ENCODE data around the gene GRP. TPM values are rescaled to one million over a fixed set of nuclear protein-coding genes. Genes with fewer than 3 reads are reported as not detected.

The GRP gene
- total and polyA plus RNA-seq, 2 donors, result 0.48 TPM; not detected in 1

DNA sequence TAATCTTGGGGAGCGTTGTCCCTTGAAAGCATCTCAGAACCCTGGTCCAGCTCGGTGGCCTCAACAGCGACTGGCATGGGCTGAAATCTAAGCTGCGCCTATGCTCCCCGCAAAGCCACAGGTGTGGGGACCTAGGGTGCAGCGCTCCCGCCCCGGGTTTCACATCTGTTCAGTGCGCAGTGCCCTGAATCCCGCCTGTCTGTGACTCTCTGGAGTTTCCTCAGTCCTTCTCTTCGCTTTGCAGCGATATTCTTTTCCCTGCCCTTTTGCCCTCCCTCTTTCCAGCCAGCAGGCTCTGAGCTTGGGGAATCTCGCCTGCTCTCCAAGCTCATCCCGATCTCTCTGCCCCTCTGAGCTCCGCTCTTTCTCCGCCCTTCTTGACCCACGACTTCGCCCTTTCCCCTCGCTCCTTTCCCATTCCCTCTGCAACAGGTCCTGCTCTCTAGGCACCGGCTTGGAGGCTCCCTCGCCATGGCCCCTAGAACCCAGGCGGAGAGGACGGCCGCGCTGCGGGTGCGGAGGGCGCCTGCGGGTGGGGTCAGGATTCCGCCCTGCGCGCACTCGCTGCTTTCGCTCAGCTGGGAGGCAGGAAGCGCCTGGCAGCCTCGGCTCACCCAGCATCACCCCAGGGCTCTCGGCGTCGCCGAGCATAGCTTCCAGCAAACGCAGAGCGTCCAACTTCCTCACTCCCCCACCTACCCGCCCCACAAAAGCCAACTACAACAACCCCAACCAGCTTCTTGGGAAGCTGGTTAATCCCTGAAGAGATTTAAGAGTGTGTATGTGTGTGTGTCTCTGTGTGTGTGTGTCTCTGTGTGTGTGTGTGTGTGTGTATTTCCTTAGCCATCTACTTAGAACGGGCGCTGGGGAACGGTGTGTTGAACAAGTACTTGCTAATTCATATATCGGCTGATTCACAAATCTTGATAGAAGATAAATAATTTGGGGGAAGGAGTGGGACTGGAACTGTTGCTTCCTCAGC is 1.1 kb downstream of the GRP start:
- Histone ChIP-seq H3K27ac (ENCODE audit: low read depth in 1 of 2, low read length in 1 of 2) (no peak overlapping the region), H3K4me1 (ENCODE audit: control insufficient read depth in 2 of 2, insufficient read depth in 2 of 2, low read length in 2 of 2) (no peaks in the 10 kb centered on the region), H3K36me3 (ENCODE audit: control insufficient read depth in 2 of 2, insufficient read depth in 2 of 2, low read length in 1 of 2) (no peaks in the 10 kb centered on the region), H3K4me3 (ENCODE audit: low read length in 2 of 2) (no peak overlapping the region), H3K27me3 (ENCODE audit: control insufficient read depth in 2 of 2, insufficient read depth in 1 of 2, low read length in 1 of 2) (peaks cover 42 to 66% of the 10 kb centered on the region in 2 donors), H3K9me3 (ENCODE audit: control insufficient read depth in 2 of 2, insufficient read depth in 1 of 2, low read length in 1 of 2) (no peaks in the 10 kb centered on the region)
- no peak for DNase-seq (ENCODE audit: low read depth in 6 of 9, low spot score in 9 of 9)
- WGBS, result 5% methylated on average over 47 of the region's 47 CpGs

DNA sequence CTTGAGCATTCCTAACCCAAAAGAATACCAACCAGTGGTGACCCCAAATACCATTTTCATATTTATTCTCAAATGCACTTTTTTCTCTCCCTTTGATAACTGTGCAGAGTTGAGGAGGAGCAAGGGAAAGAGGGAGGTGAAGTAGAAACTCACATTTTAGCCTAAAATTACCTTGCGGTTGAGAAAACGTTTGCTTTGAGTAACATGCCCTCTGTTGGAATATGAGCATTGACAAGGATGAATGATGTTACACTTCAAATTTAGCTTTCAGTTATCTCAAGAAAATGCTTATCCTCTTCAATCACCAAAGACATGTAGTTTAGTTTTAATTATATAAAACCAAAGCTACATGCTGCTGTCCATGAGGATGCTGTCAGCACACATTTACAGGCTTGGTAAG is 2.4 kb downstream of the GRP start:
- Histone ChIP-seq H3K36me3 (ENCODE audit: control insufficient read depth in 2 of 2, insufficient read depth in 2 of 2, low read length in 1 of 2) (no peaks in the 10 kb centered on the region), H3K4me3 (ENCODE audit: low read length in 2 of 2) (no peak overlapping the region), H3K27me3 (ENCODE audit: control insufficient read depth in 2 of 2, insufficient read depth in 1 of 2, low read length in 1 of 2) (peaks cover 40 to 66% of the 10 kb centered on the region in 2 donors), H3K9me3 (ENCODE audit: control insufficient read depth in 2 of 2, insufficient read depth in 1 of 2, low read length in 1 of 2) (no peaks in the 10 kb centered on the region), H3K4me1 (ENCODE audit: control insufficient read depth in 2 of 2, insufficient read depth in 2 of 2, low read length in 2 of 2) (no peaks in the 10 kb centered on the region), H3K27ac (ENCODE audit: low read depth in 1 of 2, low read length in 1 of 2) (no peak overlapping the region)
- 77% methylated on average over 2 of the region's 2 CpGs for WGBS
- no peak for DNase-seq (ENCODE audit: low read depth in 6 of 9, low spot score in 9 of 9)

DNA sequence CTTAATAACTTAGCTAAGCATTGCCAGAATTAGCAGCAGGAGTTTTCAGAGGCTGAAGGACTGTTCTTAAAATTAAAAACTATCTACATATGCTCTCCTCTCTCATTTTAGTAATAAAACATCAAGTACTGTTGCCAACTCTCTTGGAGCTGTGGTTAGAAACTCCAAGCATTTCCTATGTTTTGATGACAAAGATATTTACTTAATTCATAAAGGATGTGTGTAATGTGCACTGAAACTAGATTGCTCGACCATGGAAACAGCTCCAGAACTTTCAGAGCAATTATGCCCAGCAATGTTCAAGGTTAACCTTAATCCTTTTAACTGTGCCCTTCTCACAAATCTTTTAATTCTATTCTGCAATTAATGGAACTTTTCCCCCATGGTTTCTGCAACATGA is 8.4 kb downstream of the GRP start:
- peaks cover 0 to 11% of the 10 kb centered on the region in 2 donors for H3K27me3 ChIP-seq (ENCODE audit: control insufficient read depth in 2 of 2, insufficient read depth in 1 of 2, low read length in 1 of 2)
- H3K4me1 ChIP-seq (ENCODE audit: control insufficient read depth in 2 of 2, insufficient read depth in 2 of 2, low read length in 2 of 2), result no peaks in the 10 kb centered on the region
- DNase-seq (ENCODE audit: low read depth in 6 of 9, low spot score in 9 of 9), result no peak
- H3K9me3 ChIP-seq (ENCODE audit: control insufficient read depth in 2 of 2, insufficient read depth in 1 of 2, low read length in 1 of 2), result no peaks in the 10 kb centered on the region
- H3K27ac ChIP-seq (ENCODE audit: low read depth in 1 of 2, low read length in 1 of 2), result no peak overlapping the region
- 77% methylated on average over 1 of the region's 1 CpG for WGBS
- no peaks in the 10 kb centered on the region for H3K36me3 ChIP-seq (ENCODE audit: control insufficient read depth in 2 of 2, insufficient read depth in 2 of 2, low read length in 1 of 2)
- H3K4me3 ChIP-seq (ENCODE audit: low read length in 2 of 2), result no peak overlapping the region

DNA sequence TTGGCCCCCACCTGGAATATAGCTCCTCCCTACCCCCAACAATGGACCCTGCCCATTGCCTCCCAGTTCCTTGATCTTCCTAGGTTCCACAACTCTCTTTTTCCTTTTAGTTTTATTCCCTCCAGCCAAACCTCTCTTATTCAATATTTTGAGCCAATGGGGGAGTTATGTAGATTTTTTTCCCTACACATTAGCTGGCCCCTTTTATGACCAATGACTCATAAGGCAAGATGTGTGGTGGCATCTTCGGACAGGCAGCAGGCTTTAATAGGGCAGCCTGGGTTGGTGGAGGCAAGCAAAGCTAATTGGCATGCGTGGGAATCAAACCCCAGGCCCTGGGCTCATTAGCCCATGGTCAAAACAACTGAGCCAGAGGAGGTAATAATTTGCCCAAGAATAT is 9.2 kb downstream of the GRP start:
- Histone ChIP-seq H3K36me3 (ENCODE audit: control insufficient read depth in 2 of 2, insufficient read depth in 2 of 2, low read length in 1 of 2) (no peaks in the 10 kb centered on the region), H3K4me1 (ENCODE audit: control insufficient read depth in 2 of 2, insufficient read depth in 2 of 2, low read length in 2 of 2) (no peaks in the 10 kb centered on the region), H3K9me3 (ENCODE audit: control insufficient read depth in 2 of 2, insufficient read depth in 1 of 2, low read length in 1 of 2) (no peaks in the 10 kb centered on the region), H3K27me3 (ENCODE audit: control insufficient read depth in 2 of 2, insufficient read depth in 1 of 2, low read length in 1 of 2) (peaks cover 0 to 8% of the 10 kb centered on the region in 2 donors), H3K4me3 (ENCODE audit: low read length in 2 of 2) (no peak overlapping the region), H3K27ac (ENCODE audit: low read depth in 1 of 2, low read length in 1 of 2) (no peak overlapping the region)
- WGBS, result 93% methylated on average over 2 of the region's 2 CpGs
- no peak for DNase-seq (ENCODE audit: low read depth in 6 of 9, low spot score in 9 of 9)

DNA sequence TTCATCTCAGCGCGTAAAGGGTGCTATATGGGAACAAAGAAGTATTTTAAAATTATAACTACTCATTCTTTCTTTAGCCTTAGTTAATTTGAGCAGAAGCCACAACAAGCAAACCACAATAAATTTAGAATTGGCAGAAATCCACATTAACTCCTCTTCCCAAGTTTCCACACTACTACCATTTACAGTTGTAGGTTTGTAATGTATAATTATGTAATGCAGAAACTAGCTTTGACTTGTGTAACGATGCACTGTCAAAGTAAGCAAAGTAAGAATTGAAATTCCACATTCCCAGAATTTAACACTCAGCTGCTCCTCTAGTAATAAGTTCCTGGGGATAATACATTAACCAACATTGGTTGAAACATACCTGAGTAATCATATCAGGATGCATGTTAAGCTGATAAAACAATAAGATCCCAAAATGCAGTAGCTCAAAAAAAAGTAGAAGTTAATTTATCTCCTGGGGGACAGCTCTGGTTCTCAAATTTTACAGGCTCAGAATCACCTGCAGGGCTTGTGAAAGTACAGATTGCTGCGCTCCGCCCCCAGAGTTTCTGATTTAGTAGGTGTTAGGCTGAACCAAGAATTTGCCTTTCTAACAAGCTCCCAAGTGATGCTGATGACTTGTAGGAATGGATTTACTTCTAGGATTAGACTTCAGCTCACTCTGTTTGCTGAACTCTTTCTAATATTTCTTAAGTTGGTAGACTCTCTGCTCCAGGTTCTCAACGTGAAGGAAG is 9.9 kb downstream of the GRP start:
- H3K4me1 ChIP-seq (ENCODE audit: control insufficient read depth in 2 of 2, insufficient read depth in 2 of 2, low read length in 2 of 2), result no peaks in the 10 kb centered on the region
- H3K9me3 ChIP-seq (ENCODE audit: control insufficient read depth in 2 of 2, insufficient read depth in 1 of 2, low read length in 1 of 2), result no peaks in the 10 kb centered on the region
- peaks cover 0 to 8% of the 10 kb centered on the region in 2 donors for H3K27me3 ChIP-seq (ENCODE audit: control insufficient read depth in 2 of 2, insufficient read depth in 1 of 2, low read length in 1 of 2)
- no peak for DNase-seq (ENCODE audit: low read depth in 6 of 9, low spot score in 9 of 9)
- H3K4me3 ChIP-seq (ENCODE audit: low read length in 2 of 2), result no peak overlapping the region
- H3K27ac ChIP-seq (ENCODE audit: low read depth in 1 of 2, low read length in 1 of 2), result no peak overlapping the region
- no peaks in the 10 kb centered on the region for H3K36me3 ChIP-seq (ENCODE audit: control insufficient read depth in 2 of 2, insufficient read depth in 2 of 2, low read length in 1 of 2)
- WGBS, result 83% methylated on average over 6 of the region's 6 CpGs

DNA sequence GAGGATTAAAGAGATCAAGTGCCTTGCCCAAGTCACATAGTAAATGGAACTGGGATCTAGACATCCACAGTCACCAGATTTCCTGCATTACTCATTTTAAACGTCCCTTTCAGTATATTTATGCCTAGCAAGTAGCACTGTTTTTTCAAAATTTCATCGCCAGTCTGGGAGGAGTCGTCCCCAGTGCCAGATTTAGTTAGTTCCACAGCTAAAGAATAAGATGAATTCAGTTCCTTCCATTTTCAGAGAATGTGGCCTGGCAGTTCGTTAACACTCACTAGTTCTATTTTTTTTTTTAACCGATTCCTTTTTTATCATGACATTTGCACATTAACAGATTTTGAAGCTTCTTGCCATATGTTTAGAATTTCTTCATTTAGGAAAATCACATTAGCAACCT is 11.2 kb downstream of the GRP start:
- Histone ChIP-seq H3K9me3 (ENCODE audit: control insufficient read depth in 2 of 2, insufficient read depth in 1 of 2, low read length in 1 of 2) (no peaks in the 10 kb centered on the region), H3K27ac (ENCODE audit: low read depth in 1 of 2, low read length in 1 of 2) (no peak overlapping the region), H3K36me3 (ENCODE audit: control insufficient read depth in 2 of 2, insufficient read depth in 2 of 2, low read length in 1 of 2) (no peaks in the 10 kb centered on the region), H3K4me3 (ENCODE audit: low read length in 2 of 2) (no peak overlapping the region), H3K4me1 (ENCODE audit: control insufficient read depth in 2 of 2, insufficient read depth in 2 of 2, low read length in 2 of 2) (no peaks in the 10 kb centered on the region), H3K27me3 (ENCODE audit: control insufficient read depth in 2 of 2, insufficient read depth in 1 of 2, low read length in 1 of 2) (peaks cover 0 to 5% of the 10 kb centered on the region in 2 donors)
- no peak for DNase-seq (ENCODE audit: low read depth in 6 of 9, low spot score in 9 of 9)
- WGBS, result 84% methylated on average over 5 of the region's 5 CpGs

DNA sequence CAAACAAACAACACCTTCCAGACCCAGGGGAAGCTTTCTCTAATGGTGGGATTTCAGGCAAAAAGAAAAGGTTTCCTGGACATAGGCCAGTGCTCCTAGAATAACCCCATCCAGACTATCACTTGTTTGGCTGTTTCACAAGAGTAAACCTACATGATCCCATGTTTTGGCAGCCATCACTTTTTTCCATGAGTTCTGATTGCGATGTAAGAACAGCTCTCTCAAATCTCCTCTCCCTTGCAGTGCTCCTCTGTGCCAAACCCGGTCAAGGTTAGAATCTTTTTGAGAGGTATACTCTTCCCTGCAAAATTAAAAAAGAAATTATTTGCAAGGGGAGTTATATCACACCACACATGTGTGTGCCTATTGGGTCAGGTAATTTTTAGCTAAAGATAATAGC is 11.9 kb downstream of the GRP start:
- H3K4me3 ChIP-seq (ENCODE audit: low read length in 2 of 2), result no peak overlapping the region
- 89% methylated on average over 2 of the region's 2 CpGs for WGBS
- peaks cover 0 to 3% of the 10 kb centered on the region in 2 donors for H3K27me3 ChIP-seq (ENCODE audit: control insufficient read depth in 2 of 2, insufficient read depth in 1 of 2, low read length in 1 of 2)
- no peaks in the 10 kb centered on the region for H3K4me1 ChIP-seq (ENCODE audit: control insufficient read depth in 2 of 2, insufficient read depth in 2 of 2, low read length in 2 of 2)
- no peak overlapping the region for H3K27ac ChIP-seq (ENCODE audit: low read depth in 1 of 2, low read length in 1 of 2)
- no peaks in the 10 kb centered on the region for H3K36me3 ChIP-seq (ENCODE audit: control insufficient read depth in 2 of 2, insufficient read depth in 2 of 2, low read length in 1 of 2)
- H3K9me3 ChIP-seq (ENCODE audit: control insufficient read depth in 2 of 2, insufficient read depth in 1 of 2, low read length in 1 of 2), result no peaks in the 10 kb centered on the region
- no peak for DNase-seq (ENCODE audit: low read depth in 6 of 9, low spot score in 9 of 9)

DNA sequence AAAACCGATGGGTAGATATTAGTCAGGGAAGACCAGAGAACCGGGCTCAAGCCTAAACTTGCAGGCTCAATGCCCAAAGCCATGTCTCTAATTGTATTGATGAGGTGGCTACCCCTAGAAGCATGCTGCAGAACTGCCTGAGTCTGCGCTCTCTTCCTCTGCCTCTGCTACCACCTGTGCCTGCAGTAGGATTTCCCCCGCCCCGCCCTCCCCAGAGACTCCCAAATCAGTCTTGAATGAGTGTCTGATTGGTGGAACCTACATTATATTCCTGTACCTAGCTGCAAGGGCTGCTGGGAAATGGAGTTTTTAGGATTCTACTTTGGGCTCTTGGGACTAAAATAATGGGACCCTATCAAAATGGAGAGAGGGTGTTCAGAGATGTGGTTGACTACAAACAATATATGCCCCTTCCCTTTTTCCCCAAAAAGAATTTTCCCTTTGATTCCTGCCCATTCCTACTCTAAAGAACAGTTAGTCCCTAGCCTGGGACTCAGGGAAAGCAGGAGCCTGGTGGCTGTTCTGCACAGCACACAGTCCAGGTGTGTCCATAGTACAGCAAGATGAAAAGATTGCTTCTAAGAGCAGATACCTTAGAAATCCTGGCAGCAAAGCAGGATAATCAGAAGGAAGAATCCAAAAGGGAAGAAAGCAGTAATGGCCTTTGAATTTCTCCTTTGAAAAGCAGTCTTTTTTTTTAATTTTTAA is 12.5 kb downstream of the GRP start:
- H3K27me3 ChIP-seq (ENCODE audit: control insufficient read depth in 2 of 2, insufficient read depth in 1 of 2, low read length in 1 of 2), result peaks cover 0 to 3% of the 10 kb centered on the region in 2 donors
- H3K27ac ChIP-seq (ENCODE audit: low read depth in 1 of 2, low read length in 1 of 2), result no peak overlapping the region
- no peaks in the 10 kb centered on the region for H3K36me3 ChIP-seq (ENCODE audit: control insufficient read depth in 2 of 2, insufficient read depth in 2 of 2, low read length in 1 of 2)
- WGBS, result 78% methylated on average over 5 of the region's 5 CpGs
- H3K9me3 ChIP-seq (ENCODE audit: control insufficient read depth in 2 of 2, insufficient read depth in 1 of 2, low read length in 1 of 2), result no peaks in the 10 kb centered on the region
- no peaks in the 10 kb centered on the region for H3K4me1 ChIP-seq (ENCODE audit: control insufficient read depth in 2 of 2, insufficient read depth in 2 of 2, low read length in 2 of 2)
- H3K4me3 ChIP-seq (ENCODE audit: low read length in 2 of 2), result no peak overlapping the region
- DNase-seq (ENCODE audit: low read depth in 6 of 9, low spot score in 9 of 9), result no peak

DNA sequence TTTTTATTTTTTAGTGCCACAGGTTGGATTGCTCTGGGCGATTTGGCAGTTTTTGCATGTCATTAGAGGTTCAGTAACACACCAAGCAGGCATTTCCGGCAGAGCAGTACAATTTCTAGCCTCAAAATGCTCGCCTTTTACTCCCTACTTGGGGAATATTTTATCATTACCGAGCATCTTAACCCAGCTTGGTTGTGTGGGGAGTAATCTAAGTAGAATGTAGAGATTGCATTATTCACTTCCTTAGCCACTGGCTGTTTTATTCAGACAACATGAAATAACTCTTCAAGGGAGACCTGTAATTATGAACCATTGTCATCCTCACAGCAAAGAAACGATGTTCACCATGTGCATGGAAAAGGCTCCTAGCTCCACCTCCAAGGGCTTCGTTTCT is 13.1 kb downstream of the GRP start:
- 92% methylated on average over 6 of the region's 6 CpGs for WGBS
- Histone ChIP-seq H3K36me3 (ENCODE audit: control insufficient read depth in 2 of 2, insufficient read depth in 2 of 2, low read length in 1 of 2) (no peaks in the 10 kb centered on the region), H3K27me3 (ENCODE audit: control insufficient read depth in 2 of 2, insufficient read depth in 1 of 2, low read length in 1 of 2) (peaks cover 0 to 3% of the 10 kb centered on the region in 2 donors), H3K9me3 (ENCODE audit: control insufficient read depth in 2 of 2, insufficient read depth in 1 of 2, low read length in 1 of 2) (no peaks in the 10 kb centered on the region), H3K4me1 (ENCODE audit: control insufficient read depth in 2 of 2, insufficient read depth in 2 of 2, low read length in 2 of 2) (no peaks in the 10 kb centered on the region), H3K27ac (ENCODE audit: low read depth in 1 of 2, low read length in 1 of 2) (no peak overlapping the region), H3K4me3 (ENCODE audit: low read length in 2 of 2) (no peak overlapping the region)
- DNase-seq (ENCODE audit: low read depth in 6 of 9, low spot score in 9 of 9), result no peak
